Activated naive CD4-positive, alpha-beta T cell treated with anti-CD3 and anti-CD28 coated beads, Interleukin-2, amount 10 ng/mL, durations not matched to agents 7 days and 5 days (primary cell): ENCODE results near the gene RTP1.
"Not testable (repeated sequence)": the region's sequence is repeated elsewhere in the genome, so short reads cannot be mapped to it uniquely, and the experiment has no call there.

Source experiments
- CTCF ChIA-PET: fragments of 350-600 bp; sonication (Branson Sonifier 250); formaldehyde crosslinking; loops from one replicate; lab custom pipeline; 2021; ENCODE audit warnings: antibody characterized with exemption; lab: Charles Lee
- DNase-seq: peaks from one replicate; pipeline ENCODE4 v3.0.0-alpha.2; 2020
- H3K27ac Mint-ChIP-seq: one replicate; pipeline ENCODE4 v1.8.0; 2021; ENCODE audit warnings: mild to moderate bottlenecking, moderate library complexity, mixed read lengths
- H3K27me3 Mint-ChIP-seq: one replicate; pipeline ENCODE4 v1.8.0; 2021; ENCODE audit warnings: mild to moderate bottlenecking, mixed read lengths
- H3K36me3 Mint-ChIP-seq: one replicate; pipeline ENCODE4 v1.8.0; 2021; ENCODE audit warnings: mixed read lengths
- H3K4me1 Mint-ChIP-seq: one replicate; pipeline ENCODE4 v1.8.0; 2021; ENCODE audit warnings: mixed read lengths
- H3K4me3 Mint-ChIP-seq: one replicate; pipeline ENCODE4 v1.8.0; 2021; ENCODE audit warnings: mild to moderate bottlenecking, moderate library complexity, mixed read lengths
- H3K9me3 Mint-ChIP-seq: one replicate; pipeline ENCODE4 v1.8.0; 2021; ENCODE audit warnings: mixed read lengths

The RTP1 gene, protein sequence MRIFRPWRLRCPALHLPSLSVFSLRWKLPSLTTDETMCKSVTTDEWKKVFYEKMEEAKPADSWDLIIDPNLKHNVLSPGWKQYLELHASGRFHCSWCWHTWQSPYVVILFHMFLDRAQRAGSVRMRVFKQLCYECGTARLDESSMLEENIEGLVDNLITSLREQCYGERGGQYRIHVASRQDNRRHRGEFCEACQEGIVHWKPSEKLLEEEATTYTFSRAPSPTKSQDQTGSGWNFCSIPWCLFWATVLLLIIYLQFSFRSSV

DNA sequence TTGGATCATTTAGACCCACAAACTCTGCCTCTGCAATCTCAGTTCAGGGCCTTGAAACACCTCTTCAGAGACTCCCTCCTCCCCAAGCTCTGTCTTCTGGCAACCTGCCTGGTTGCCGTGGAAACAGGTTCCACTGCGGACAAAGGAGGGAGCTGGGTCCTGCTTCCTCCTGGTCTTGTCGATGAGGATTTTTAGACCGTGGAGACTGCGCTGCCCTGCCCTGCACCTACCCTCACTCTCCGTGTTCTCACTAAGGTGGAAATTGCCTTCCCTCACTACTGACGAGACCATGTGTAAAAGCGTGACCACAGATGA, at the start of gene RTP1:
Gene RTP1, plus strand, starts transcription at position 152 of the 315 bp plus-strand sequence. Its CDS starts 30 bp downstream, at position 182.
- Mint-ChIP-seq H3K4me1 (no peaks in the 10 kb centered on the region), H3K27ac (no peak within 1 kb of the TSS), H3K27me3 (peaks cover 42% of the 10 kb centered on the region), H3K9me3 (no peaks in the 10 kb centered on the region), H3K4me3 (no peak within 1 kb of the TSS), H3K36me3 (no peaks in the 10 kb centered on the region)
- DNase-seq = no peak
- CTCF ChIA-PET = no interaction called here

DNA sequence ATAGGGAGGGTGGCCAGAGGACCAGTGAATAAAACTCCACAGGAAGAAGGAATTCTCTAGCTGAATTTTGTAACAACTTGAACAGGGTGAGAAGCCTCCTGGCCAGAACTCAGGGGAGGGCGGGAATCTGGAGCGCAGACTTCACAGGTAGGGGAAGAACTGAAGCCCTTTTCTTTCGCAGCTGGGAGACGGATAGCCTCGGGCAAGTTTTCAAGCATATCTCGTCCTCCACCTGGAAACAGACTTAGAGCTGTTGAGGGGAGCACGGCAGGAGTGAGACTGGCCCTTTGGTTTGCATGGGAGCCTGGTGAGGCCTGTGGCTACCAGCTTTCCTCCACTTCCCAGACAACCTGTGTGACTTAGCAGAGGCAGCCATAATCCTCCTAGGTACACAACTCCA, 47.1 kb upstream of the RTP1 start:
- Mint-ChIP-seq H3K36me3 (peaks cover 5% of the 10 kb centered on the region), H3K4me1 (peaks cover 6% of the 10 kb centered on the region), H3K9me3 (peaks cover 7% of the 10 kb centered on the region), H3K4me3 (no peak overlapping the region), H3K27ac (no peak overlapping the region), H3K27me3 (peaks cover 58% of the 10 kb centered on the region)
- CTCF ChIA-PET = interaction anchor here (0.7 to 7.7 kb wide), 19 partner anchors 10 to 306 kb away, joined by 3 to 115 read pairs (median 5); partner anchors contain the start of gene RPL39L
- no peak for DNase-seq

DNA sequence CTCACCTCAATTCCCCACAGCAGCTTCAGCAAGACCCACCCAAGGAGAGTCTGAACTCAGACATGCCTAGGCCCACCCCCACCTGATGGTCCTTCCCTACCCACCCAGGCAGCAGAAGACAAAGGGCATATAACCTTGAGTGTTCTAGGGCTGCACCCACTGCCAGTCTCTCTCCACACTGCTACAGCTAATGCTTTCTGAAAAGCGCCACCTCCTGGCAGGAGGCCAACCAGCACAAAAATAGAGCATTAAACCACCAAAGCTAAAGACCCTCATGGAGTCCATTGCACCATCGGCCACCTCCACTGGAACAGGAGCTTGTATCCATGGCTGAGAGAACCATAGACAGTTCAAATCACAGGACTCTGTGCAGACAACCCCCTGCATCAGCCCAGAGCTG, 46.7 kb upstream of the RTP1 start:
- peak; percentile 73 for DNase-seq
- Mint-ChIP-seq H3K9me3 (peaks cover 5% of the 10 kb centered on the region), H3K4me3 (no peak overlapping the region), H3K27ac (no peak overlapping the region), H3K36me3 (peaks cover 3% of the 10 kb centered on the region), H3K27me3 (peaks cover 57% of the 10 kb centered on the region), H3K4me1 (peaks cover 6% of the 10 kb centered on the region)
- CTCF ChIA-PET = interaction anchor here (0.7 to 7.7 kb wide), 21 partner anchors 10 to 306 kb away, joined by 3 to 115 read pairs (median 5); partner anchors contain the start of gene RPL39L

DNA sequence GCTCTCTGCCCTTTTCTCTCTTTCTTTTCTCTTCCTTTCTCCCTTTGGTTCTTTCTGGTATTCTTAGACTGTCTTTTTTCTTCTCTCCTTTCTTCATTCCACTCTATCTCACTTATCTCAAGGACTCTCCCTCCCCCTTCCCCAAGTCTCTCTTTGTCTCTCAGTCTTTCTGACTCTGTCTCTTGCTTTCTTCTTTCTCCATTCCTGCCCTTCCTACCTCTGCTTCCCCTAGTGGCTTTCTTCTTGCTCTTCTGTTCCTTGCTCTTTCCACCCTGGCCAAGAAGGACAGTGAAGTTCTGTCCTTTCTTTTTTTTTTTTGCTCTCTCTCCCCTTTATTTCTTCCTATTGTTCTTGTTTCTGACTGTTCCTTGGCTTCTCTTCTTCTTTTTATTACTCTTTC, 35.7 kb upstream of the RTP1 start:
- Mint-ChIP-seq H3K27me3 (peaks cover 44% of the 10 kb centered on the region), H3K4me3 (no peak overlapping the region), H3K9me3 (peaks cover 6% of the 10 kb centered on the region), H3K27ac (no peak overlapping the region), H3K36me3 (no peaks in the 10 kb centered on the region), H3K4me1 (no peaks in the 10 kb centered on the region)
- CTCF ChIA-PET = interaction anchor here (2.7 to 11.9 kb wide), 3 partner anchors 10 to 48 kb away, joined by 22 to 186 read pairs (median 24); partner anchors contain the start of gene RPL39L
- no peak for DNase-seq

DNA sequence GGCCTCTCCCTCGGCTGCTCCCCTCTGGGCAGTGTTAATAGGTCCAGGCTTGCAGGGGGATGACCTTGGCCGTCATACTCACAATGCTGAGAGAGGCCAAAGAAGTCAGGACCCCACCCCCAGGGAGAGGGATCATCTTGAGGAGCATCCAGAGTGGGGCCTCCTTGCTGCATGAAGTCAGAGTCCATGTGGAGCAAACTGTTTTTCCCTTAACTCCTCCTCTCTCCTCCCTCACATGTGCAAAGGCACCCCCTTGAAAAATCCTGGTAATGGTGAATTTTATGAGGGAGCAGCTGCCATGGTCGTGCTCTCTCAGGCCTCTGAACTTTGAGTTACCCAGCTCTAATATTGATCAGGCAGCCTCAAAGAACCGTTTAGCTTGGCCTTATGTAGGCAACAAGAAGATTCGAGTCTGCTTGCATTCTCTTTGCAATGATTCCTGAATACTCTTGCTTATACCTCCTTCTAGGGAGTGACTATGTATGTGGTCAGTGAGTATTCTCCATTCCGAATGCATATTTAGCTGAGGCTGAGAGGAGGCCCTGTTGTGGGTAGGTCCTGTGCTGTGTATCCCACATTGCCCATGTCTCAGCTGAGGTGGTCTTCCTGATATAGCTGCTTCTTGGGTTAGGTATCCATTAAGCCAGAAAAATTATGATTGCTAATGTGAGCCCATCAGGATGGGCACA, 34.9 kb upstream of the RTP1 start:
- Mint-ChIP-seq H3K4me1 (no peaks in the 10 kb centered on the region), H3K9me3 (peaks cover 6% of the 10 kb centered on the region), H3K36me3 (no peaks in the 10 kb centered on the region), H3K4me3 (no peak overlapping the region), H3K27me3 (peaks cover 44% of the 10 kb centered on the region), H3K27ac (no peak overlapping the region)
- CTCF ChIA-PET = interaction anchor here (1.1 to 11.9 kb wide), 7 partner anchors 12 to 341 kb away, joined by 3 to 186 read pairs (median 24); partner anchors contain the start of gene RPL39L
- no peak for DNase-seq

DNA sequence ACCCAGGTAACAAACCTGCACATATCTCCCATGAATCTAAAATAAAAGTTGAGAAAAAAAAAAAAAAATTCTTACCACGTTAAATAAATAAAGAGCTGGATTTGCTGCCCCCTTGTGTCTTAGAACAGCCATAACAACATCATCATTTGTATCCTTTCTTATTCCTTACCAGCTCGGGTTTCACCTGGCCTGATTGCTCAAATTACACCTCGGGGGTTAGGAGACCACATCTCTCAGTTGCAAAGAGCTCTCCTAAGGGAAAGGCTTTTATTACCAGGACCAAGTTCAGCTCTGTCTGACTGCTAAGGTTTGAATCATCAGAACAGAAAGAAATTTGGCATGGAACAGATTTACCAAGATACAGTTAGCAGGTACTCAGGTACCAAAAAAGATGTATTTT, 32.1 kb upstream of the RTP1 start:
- Mint-ChIP-seq H3K9me3 (no peaks in the 10 kb centered on the region), H3K4me1 (peaks cover 5% of the 10 kb centered on the region), H3K4me3 (no peak overlapping the region), H3K27me3 (peaks cover 33% of the 10 kb centered on the region), H3K36me3 (no peaks in the 10 kb centered on the region), H3K27ac (no peak overlapping the region)
- peak; percentile 40 for DNase-seq
- CTCF ChIA-PET = interaction anchor here (0.7 to 11.9 kb wide), 28 partner anchors 8 to 548 kb away, joined by 3 to 186 read pairs (median 5); partner anchors contain the start of gene RPL39L

DNA sequence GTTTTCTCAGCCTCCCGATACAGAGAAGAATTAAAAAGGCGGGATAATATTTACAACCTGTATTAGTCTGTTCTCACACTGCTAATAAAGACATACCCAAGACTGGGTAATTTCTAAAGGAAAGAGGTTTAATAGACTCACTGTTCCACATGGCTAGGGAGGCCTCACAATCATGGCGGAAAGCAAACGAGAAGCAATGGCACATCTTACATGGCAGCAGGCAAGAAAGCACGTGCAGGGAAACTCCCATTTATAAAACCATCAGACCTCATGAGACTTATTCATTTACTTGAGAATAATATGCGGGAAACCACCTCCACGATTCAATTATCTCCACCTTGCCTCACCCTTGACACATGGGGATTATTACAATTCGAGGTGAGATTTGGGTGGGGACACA, 30.5 kb upstream of the RTP1 start:
- Mint-ChIP-seq H3K36me3 (no peaks in the 10 kb centered on the region), H3K4me1 (peaks cover 10% of the 10 kb centered on the region), H3K27ac (no peak overlapping the region), H3K27me3 (peaks cover 18% of the 10 kb centered on the region), H3K4me3 (no peak overlapping the region), H3K9me3 (no peaks in the 10 kb centered on the region)
- no peak for DNase-seq
- CTCF ChIA-PET = interaction anchor here (1.0 to 11.9 kb wide), 5 partner anchors 27 to 320 kb away, joined by 3 to 186 read pairs (median 4); partner anchors contain the start of gene RPL39L

DNA sequence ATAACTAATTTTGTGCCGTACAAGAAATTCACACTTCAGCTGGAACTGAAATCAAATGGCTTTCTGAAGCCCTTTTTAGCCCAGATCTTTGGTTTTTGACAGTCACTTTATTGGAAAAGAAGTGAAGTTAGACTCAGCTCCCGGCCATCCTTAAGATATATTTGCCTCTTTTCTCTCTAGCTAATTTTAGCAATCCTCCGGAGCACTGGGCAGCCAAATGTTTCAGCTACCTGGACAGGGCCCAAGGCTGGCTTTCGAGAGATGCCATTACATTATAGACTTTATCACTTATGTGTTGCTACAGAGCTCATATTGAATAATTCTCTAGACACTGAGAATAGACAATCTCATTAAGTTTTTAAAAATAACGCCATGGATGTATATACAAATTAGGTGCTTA, 29.5 kb upstream of the RTP1 start:
- DNase-seq = no peak
- Mint-ChIP-seq H3K27me3 (peaks cover 13% of the 10 kb centered on the region), H3K27ac (no peak overlapping the region), H3K4me3 (no peak overlapping the region), H3K36me3 (no peaks in the 10 kb centered on the region), H3K9me3 (no peaks in the 10 kb centered on the region), H3K4me1 (peaks cover 10% of the 10 kb centered on the region)
- CTCF ChIA-PET = interaction anchor here (1.1 to 11.9 kb wide), 4 partner anchors 54 to 346 kb away, joined by 3 to 186 read pairs (median 55); no protein-coding TSS in a partner anchor

DNA sequence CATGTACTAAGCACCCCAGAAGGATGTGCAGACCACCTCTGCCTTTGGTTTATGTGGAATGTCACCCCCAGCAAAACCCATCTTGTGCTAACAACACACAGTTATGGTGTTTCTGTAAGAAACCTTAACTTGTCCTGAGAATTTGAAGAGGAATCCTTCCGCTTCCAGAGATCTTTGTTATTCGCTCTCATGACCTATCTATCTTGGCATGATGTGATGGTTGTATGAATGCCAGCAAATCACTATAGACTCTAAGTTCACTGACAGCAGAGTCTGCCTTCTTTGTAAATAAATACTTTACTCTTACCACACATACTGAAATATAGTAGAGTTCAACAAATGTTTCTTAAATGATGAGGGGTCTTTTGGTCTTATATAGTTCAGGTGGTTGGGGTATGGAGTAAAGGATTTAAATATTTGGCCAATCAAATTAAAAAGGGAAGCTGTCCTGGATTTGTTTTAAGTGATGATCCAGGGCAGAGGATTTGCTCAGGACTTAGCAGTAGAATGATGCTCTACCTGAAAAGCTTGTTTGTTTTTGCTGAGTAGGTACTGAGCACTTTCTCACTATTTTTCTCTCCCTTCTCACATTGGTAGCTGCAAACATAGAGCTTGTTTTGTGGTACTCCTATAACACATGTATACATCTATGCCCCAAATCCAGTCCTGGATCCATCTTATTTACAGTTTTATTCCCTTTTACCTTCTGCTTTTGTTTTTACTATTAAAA, 27.9 kb upstream of the RTP1 start:
- CTCF ChIA-PET = interaction anchor here (1.1 to 11.9 kb wide), 4 partner anchors 19 to 323 kb away, joined by 3 to 186 read pairs (median 58); no protein-coding TSS in a partner anchor
- no peaks in the 10 kb centered on the region for H3K36me3 Mint-ChIP-seq
- H3K27ac Mint-ChIP-seq = no peak overlapping the region
- no peak overlapping the region for H3K4me3 Mint-ChIP-seq
- peaks cover 19% of the 10 kb centered on the region for H3K27me3 Mint-ChIP-seq
- no peaks in the 10 kb centered on the region for H3K9me3 Mint-ChIP-seq
- no peak for DNase-seq
- peaks cover 10% of the 10 kb centered on the region for H3K4me1 Mint-ChIP-seq

DNA sequence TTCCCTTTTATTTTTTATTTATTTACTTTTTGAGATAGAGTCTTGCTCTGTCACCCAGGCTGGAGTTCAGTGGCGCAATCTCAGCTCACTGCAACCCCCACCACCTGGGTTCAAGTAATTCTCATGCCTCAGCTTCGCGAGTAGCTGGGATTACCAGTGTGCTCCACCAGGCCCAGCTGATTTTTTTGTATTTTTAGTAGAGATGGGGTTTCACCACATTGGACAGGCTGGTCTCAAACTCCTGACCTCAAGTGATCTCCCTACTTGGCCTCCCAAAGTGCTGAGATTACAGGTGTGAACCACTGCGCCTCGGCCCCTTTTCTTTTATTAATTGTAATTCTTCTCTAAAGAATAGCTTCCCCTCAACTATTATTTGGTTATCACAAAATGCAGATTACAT, 26.4 kb upstream of the RTP1 start:
- Mint-ChIP-seq H3K4me1 (peaks cover 10% of the 10 kb centered on the region), H3K27me3 (peaks cover 20% of the 10 kb centered on the region)
- not testable (repeated sequence) for H3K9me3 Mint-ChIP-seq, DNase-seq, H3K36me3 Mint-ChIP-seq, H3K27ac Mint-ChIP-seq, H3K4me3 Mint-ChIP-seq
- CTCF ChIA-PET = interaction anchor here (2.4 kb wide), 1 partner anchor 58 kb away, joined by 11 read pairs; no protein-coding TSS in a partner anchor

DNA sequence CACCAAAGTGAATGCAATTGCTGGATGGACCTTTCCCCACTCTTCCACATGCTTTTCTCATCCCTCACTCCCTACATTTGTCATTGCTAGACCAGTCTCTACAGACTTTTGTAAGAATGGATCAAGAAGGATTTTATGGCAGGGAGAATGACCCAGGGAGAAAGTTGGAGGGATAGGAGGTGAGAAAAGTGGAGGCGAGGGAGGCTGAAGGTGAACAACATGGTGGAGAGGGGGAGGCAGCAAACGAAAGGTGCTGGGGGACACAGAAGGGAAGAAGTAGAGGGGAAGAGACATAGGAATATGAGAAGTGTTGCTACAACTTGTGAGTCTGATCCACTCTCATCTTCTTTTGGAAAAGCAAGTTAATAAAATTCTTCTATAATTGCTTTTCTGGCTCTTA, 24.4 kb upstream of the RTP1 start:
- no peaks in the 10 kb centered on the region for H3K36me3 Mint-ChIP-seq
- H3K4me1 Mint-ChIP-seq = peaks cover 10% of the 10 kb centered on the region
- no peaks in the 10 kb centered on the region for H3K9me3 Mint-ChIP-seq
- no peak overlapping the region for H3K4me3 Mint-ChIP-seq
- no peak for DNase-seq
- CTCF ChIA-PET = interaction anchor here (1.1 kb wide), 1 partner anchor 60 kb away, joined by 3 read pairs; no protein-coding TSS in a partner anchor
- H3K27ac Mint-ChIP-seq = no peak overlapping the region
- peaks cover 19% of the 10 kb centered on the region for H3K27me3 Mint-ChIP-seq

DNA sequence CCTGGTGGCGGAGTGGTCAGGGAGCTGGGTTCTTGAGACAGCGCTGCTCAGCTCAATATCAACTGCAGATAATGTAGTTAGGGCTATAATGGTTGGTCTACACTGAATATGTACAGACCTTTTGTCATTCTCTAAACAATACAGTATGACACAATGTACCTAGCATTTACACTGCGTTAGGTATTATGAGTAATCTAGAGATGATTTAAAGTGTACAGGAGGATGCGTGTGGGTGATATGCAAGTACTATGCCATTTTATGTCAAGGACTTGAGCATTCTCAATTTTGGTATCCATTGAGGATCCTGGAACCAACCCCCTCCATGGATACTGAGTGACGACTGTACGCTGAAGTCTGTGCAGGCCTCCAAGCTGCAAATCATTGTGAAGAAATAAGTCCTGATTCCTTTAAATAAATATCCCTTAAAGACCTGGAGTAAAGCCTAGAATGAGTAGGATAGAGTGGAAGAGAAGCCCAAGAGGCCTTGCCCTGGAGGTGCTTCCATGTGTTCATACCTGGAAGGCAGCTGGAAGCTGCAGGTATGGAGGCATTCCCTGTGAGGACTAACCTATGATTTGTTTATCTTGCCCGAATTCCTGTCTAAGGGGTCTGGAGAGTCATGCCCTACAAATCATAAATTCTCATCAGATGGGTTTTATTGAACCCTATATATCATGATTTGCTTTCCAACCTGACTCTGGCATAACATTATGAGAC, 15.7 kb upstream of the RTP1 start:
- H3K4me3 Mint-ChIP-seq = no peak overlapping the region
- H3K27ac Mint-ChIP-seq = no peak overlapping the region
- H3K36me3 Mint-ChIP-seq = no peaks in the 10 kb centered on the region
- peaks cover 2% of the 10 kb centered on the region for H3K9me3 Mint-ChIP-seq
- peaks cover 17% of the 10 kb centered on the region for H3K4me1 Mint-ChIP-seq
- CTCF ChIA-PET = interaction anchor here (1.3 kb wide), 1 partner anchor 68 kb away, joined by 3 read pairs; no protein-coding TSS in a partner anchor
- no peak for DNase-seq
- peaks cover 12% of the 10 kb centered on the region for H3K27me3 Mint-ChIP-seq

DNA sequence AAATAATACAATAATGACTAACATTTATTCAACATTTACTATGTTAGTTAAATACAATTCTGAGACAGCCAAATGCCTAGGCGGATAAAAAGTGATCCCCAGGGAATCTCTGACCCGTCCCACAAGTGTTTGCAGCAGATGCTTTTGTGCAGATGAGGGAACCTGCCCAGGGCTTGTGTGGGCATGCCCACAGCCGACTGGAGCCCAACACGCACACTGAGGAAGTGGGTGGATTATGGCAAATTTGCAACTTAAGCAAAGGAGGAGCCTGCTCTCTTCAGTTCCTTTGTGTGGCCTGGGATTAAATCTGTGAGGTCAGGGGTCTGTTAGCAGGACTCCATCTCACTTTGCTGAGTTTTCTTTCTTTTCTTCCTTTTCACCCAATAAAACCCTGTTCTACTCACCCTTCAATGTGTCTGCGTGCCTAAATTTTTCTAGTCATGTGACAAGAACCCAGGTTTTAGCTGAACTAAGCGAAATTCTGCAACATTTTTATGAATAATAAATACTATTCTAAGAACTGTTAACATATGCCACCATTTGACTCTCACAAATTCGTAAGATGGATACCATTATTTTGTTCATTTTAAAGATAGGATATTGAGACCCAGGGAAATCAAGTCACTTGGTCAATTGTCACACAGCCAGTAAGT, 13.9 kb upstream of the RTP1 start:
- peak; percentile 28 for DNase-seq
- Mint-ChIP-seq H3K9me3 (peaks cover 2% of the 10 kb centered on the region), H3K36me3 (no peaks in the 10 kb centered on the region), H3K4me3 (no peak overlapping the region), H3K4me1 (peaks cover 17% of the 10 kb centered on the region), H3K27ac (no peak overlapping the region), H3K27me3 (peaks cover 16% of the 10 kb centered on the region)
- CTCF ChIA-PET = interaction anchor here (1.2 kb wide), 1 partner anchor 18 kb away, joined by 5 read pairs; no protein-coding TSS in a partner anchor
